ENCODE data around the gene TOMM6.

DNA sequence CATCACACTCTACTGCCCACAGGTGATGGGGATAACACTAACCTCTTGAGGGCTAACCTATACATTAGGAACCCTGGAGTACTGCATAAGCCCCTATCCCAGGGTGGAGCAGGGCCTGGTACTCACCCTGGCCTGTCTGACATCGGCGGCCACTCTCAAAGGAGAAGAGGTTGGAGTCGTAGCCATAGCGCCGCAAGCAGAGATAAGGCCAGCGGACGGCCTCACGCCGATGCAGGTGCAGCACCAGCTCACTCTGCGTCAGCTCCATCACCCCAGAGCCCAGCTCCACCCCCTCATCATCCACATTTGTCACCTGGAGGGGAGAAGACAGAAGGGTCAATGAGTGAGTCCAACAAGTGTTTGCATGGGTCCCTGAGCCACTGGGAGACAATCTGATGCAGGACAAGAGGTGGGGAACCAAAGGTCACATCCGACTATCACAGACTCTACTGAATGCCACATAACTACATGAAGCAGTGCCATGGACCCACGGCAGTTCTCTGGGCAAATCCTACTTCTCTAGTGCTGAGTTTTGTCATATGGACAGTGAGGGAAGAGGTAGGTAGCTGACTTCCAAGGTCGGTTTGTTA, 12.1 kb upstream of the TOMM6 start:
- TF ChIP-seq, protein P1, sequence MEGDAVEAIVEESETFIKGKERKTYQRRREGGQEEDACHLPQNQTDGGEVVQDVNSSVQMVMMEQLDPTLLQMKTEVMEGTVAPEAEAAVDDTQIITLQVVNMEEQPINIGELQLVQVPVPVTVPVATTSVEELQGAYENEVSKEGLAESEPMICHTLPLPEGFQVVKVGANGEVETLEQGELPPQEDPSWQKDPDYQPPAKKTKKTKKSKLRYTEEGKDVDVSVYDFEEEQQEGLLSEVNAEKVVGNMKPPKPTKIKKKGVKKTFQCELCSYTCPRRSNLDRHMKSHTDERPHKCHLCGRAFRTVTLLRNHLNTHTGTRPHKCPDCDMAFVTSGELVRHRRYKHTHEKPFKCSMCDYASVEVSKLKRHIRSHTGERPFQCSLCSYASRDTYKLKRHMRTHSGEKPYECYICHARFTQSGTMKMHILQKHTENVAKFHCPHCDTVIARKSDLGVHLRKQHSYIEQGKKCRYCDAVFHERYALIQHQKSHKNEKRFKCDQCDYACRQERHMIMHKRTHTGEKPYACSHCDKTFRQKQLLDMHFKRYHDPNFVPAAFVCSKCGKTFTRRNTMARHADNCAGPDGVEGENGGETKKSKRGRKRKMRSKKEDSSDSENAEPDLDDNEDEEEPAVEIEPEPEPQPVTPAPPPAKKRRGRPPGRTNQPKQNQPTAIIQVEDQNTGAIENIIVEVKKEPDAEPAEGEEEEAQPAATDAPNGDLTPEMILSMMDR (IDR thresholded peaks at IDR 0.05), result no peak
- TF ChIP-seq POLR2A (IDR thresholded peaks at IDR 0.05), result no peak

Measured in testis (tissue), 2 donors.